ENCODE measurements around the gene POLR2L. TPM values are rescaled to one million over a fixed set of nuclear protein-coding genes. Genes with fewer than 3 reads are reported as not detected.

Gene POLR2L
- total and polyA plus RNA-seq, 4 donors = 34.7 to 160 (median 124) TPM

DNA sequence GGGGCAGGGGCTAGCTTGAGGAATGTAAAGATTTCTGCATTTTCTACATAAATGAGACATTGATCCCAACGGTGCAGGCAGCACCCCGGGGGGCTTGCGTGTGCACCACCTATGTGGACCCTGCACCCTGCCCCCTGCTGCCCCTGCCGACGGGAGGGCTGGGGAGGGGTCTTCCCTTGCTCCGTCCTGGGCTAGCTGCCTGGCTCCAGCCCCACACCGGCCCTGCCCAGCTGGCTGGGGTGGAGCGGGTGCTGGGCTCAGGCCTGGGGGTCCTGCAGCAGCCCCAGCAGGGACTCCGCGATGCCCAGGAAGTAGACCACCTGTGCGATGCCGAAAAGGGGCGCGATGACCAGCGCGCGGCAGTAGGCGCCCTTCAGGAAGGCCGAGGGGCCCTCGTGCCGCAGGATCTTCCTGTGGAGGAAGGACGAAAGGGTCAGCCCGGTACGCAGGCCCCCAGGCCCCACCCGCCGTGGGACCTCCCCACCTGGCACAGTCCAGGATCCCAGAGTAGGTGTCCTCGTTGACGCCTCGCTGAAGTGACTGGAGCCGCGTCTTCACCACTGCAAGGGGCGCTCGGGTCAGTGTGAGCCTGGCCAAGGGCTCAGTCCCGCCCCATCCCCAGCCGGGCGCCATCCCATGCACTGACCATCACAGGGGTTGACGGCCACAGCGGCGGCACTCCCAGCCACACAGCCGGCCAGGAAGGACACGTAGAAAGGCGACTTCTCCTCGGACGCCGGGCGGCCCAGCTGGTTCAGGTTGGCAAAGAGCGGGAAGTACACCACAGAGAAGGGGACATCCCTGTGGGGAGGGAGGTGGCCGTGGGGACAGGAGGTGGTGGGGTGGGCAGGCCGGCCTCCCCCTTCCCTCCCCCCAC lies 50.4 kb downstream of the POLR2L start:
- Histone ChIP-seq H3K36me3 (ENCODE audit: control insufficient read depth, insufficient read depth, low read length) (peaks cover 77% of the 10 kb centered on the region), H3K27me3 (ENCODE audit: control insufficient read depth, insufficient read depth, low read length) (peaks cover 3% of the 10 kb centered on the region), H3K4me1 (ENCODE audit: control insufficient read depth, insufficient read depth, low read length) (peaks cover 64% of the 10 kb centered on the region), H3K27ac (ENCODE audit: low read depth, low read length) (no peak overlapping the region), H3K9me3 (ENCODE audit: control insufficient read depth, insufficient read depth, low read length) (no peaks in the 10 kb centered on the region), H3K4me3 (ENCODE audit: low read depth, low read length) (no peak overlapping the region)
- DNase-seq (ENCODE audit: low read depth in 4 of 6, low spot score in 6 of 6) = no peak
- 90% methylated on average over 36 of the region's 49 CpGs for WGBS (ENCODE audit: insufficient coverage)

DNA sequence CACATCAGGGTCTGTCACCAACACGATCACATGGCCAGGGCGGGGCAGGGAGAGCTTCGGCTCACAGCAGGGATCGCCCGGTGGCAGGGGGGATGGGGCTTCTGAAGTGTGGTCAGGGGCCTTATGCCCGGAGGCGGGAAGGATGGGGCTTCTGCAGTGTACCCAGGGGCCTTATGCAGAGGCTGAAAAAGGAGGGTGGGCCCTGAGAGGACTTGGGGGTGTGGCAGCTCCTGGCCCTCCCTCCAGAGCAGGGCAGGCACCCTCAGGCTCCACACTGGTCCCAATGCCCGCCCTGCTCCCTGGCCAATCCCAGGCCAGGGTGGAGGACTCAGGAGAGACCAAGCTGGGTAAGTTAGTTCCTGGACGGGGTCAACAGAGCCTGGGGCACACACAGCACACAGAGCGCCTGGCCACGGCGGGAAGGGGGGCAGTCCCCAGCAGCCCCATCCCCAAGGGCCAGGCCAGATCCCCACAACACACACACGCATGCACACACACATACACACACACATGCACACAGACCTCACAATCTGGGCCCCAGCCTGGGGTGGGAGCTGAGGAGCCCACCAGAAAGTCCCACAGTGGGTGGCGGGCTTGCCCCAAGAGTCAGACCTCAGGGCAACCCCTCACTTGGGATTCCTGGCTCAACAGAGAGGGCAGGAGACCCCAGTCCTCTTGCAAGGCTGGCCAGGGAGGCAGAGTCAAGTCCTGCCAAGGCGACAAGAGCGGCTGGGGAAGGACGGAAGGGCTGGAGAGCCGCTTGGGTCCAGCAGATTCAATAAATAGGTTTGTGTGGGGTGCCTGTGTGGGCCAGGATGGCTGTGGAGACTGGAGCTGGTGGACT lies 51.4 kb downstream of the POLR2L start:
- Histone ChIP-seq H3K27ac (ENCODE audit: low read depth, low read length) (no peak overlapping the region), H3K4me3 (ENCODE audit: low read depth, low read length) (no peak overlapping the region)
- DNase-seq (ENCODE audit: low read depth in 4 of 6, low spot score in 6 of 6) = no peak

DNA sequence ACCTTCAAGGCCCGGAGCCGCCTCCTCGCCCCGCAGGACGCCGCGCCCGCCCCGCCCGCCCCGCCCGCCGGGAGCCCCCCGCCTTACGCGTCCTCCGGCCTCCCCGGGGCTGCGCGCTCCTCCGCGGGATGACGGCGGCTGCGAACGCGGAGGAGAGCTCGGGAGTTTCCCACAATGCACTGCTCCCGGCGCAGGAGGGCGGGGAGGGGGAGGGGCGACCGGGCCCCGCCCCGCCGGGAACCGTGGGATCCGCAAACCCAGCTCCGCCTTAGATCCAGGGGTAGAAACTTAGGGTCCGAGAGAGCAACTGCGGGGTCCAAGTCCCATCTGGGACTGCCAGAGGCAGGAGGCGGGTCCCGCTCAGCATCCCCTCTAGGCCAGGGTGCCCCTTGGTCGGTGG lies 52.4 kb downstream of the POLR2L start, which contains the start of gene CEND1:
Gene CEND1, minus strand, starts transcription at position 148 of the 400 bp plus-strand sequence. CDS start 1,514 bp downstream, outside the sequence.
- peak within 1 kb of the TSS; percentile 25 for H3K27ac ChIP-seq (ENCODE audit: low read depth, low read length)
- DNase-seq (ENCODE audit: low read depth in 4 of 6, low spot score in 6 of 6) = peak in 2 of 6 donors; percentile 91 to 92
- H3K27me3 ChIP-seq (ENCODE audit: control insufficient read depth, insufficient read depth, low read length) = peaks cover 3% of the 10 kb centered on the region
- H3K4me1 ChIP-seq (ENCODE audit: control insufficient read depth, insufficient read depth, low read length) = peaks cover 45% of the 10 kb centered on the region
- peaks cover 79% of the 10 kb centered on the region for H3K36me3 ChIP-seq (ENCODE audit: control insufficient read depth, insufficient read depth, low read length)
- H3K9me3 ChIP-seq (ENCODE audit: control insufficient read depth, insufficient read depth, low read length) = no peaks in the 10 kb centered on the region
- peak within 1 kb of the TSS; percentile 39 for H3K4me3 ChIP-seq (ENCODE audit: low read depth, low read length)
- WGBS (ENCODE audit: insufficient coverage) = 2% methylated on average over 38 of the region's 44 CpGs

More for the DNA sequence above, 51.4 kb downstream of the POLR2L start:
- Histone ChIP-seq H3K27me3 (ENCODE audit: control insufficient read depth, insufficient read depth, low read length) (peaks cover 3% of the 10 kb centered on the region), H3K4me1 (ENCODE audit: control insufficient read depth, insufficient read depth, low read length) (peaks cover 55% of the 10 kb centered on the region), H3K9me3 (ENCODE audit: control insufficient read depth, insufficient read depth, low read length) (no peaks in the 10 kb centered on the region), H3K36me3 (ENCODE audit: control insufficient read depth, insufficient read depth, low read length) (peaks cover 83% of the 10 kb centered on the region)
- 54% methylated on average over 18 of the region's 18 CpGs for WGBS (ENCODE audit: insufficient coverage)

Small RNA genes lying within 50 kb of the gene (small RNA-seq; reads per million reads assigned to genes)
- not detected for gene SNORA52 (ENCODE audit: low replicate concordance)

Other genes starting within 250 kb of the POLR2L start
- gene IRF7, start 226.6 kb downstream of the POLR2L start, total RNA-seq = 10 to 100 TPM in 1 of 2 donors, 1 to 10 TPM in 1; 3.9 to 16.8 TPM
- 10 to 100 TPM; 10.4 to 17.1 TPM for gene IRF7, start 226.6 kb downstream of the POLR2L start, polyA plus RNA-seq (ENCODE audit: insufficient read length in 2 of 2)
- 1 to 10 TPM in 1 of 2 donors, not detected in 1; 2.5 TPM for gene CDHR5, start 217.6 kb downstream of the POLR2L start, total RNA-seq
- gene CDHR5, start 217.6 kb downstream of the POLR2L start, polyA plus RNA-seq (ENCODE audit: insufficient read length in 2 of 2) = 1 to 10 TPM in 1 of 2 donors, under 1 TPM in 1; 0.71 to 1.5 TPM
- gene SCT, start 215.3 kb downstream of the POLR2L start, total RNA-seq = under 1 TPM in 1 of 2 donors, not detected in 1; 0.88 TPM
- gene SCT, start 215.3 kb downstream of the POLR2L start, polyA plus RNA-seq (ENCODE audit: insufficient read length in 2 of 2) = 1 to 10 TPM in 1 of 2 donors, not detected in 1; 1.4 TPM
- gene DRD4, start 205.3 kb downstream of the POLR2L start, total RNA-seq = under 1 TPM in 1 of 2 donors, not detected in 1; 0.72 TPM
- 1 to 10 TPM; 5.4 to 5.6 TPM for gene DRD4, start 205.3 kb downstream of the POLR2L start, polyA plus RNA-seq (ENCODE audit: insufficient read length in 2 of 2)
- gene DEAF1, start 147.3 kb downstream of the POLR2L start, total RNA-seq = 10 to 100 TPM; 45.3 to 77.8 TPM
- gene DEAF1, start 147.3 kb downstream of the POLR2L start, polyA plus RNA-seq (ENCODE audit: insufficient read length in 2 of 2) = 100 to 1,000 TPM; 230 to 242 TPM
- gene TMEM80, start 146.7 kb downstream of the POLR2L start, total RNA-seq = 10 to 100 TPM; 10.0 to 20.1 TPM
- 10 to 100 TPM; 25.8 to 38.9 TPM for gene TMEM80, start 146.7 kb downstream of the POLR2L start, polyA plus RNA-seq (ENCODE audit: insufficient read length in 2 of 2)
- 1 to 10 TPM; 4.5 to 8.6 TPM for gene EPS8L2, start 136.3 kb downstream of the POLR2L start, total RNA-seq
- gene EPS8L2, start 136.3 kb downstream of the POLR2L start, polyA plus RNA-seq (ENCODE audit: insufficient read length in 2 of 2) = 10 to 100 TPM; 11.3 to 15.1 TPM
- 100 to 1,000 TPM; 104 to 124 TPM for gene TALDO1, start 95.1 kb downstream of the POLR2L start, total RNA-seq
- gene TALDO1, start 95.1 kb downstream of the POLR2L start, polyA plus RNA-seq (ENCODE audit: insufficient read length in 2 of 2) = 100 to 1,000 TPM; 158 to 160 TPM
- gene GATD1, start 65.0 kb downstream of the POLR2L start, total RNA-seq = 10 to 100 TPM; 22.8 to 44.4 TPM
- 100 to 1,000 TPM in 1 of 2 donors, 10 to 100 TPM in 1; 97.4 to 133 TPM for gene GATD1, start 65.0 kb downstream of the POLR2L start, polyA plus RNA-seq (ENCODE audit: insufficient read length in 2 of 2)
- gene CEND1, start 52.4 kb downstream of the POLR2L start, total RNA-seq = 10 to 100 TPM; 13.0 to 23.4 TPM
- 100 to 1,000 TPM; 162 to 176 TPM for gene CEND1, start 52.4 kb downstream of the POLR2L start, polyA plus RNA-seq (ENCODE audit: insufficient read length in 2 of 2)
- 10 to 100 TPM; 17.5 to 17.6 TPM for gene SLC25A22, start 44.2 kb downstream of the POLR2L start, total RNA-seq
- gene SLC25A22, start 44.2 kb downstream of the POLR2L start, polyA plus RNA-seq (ENCODE audit: insufficient read length in 2 of 2) = 10 to 100 TPM; 55.0 to 69.2 TPM
- 1 to 10 TPM; 5.4 to 8.9 TPM for gene PIDD1, start 37.3 kb downstream of the POLR2L start, total RNA-seq
- gene PIDD1, start 37.3 kb downstream of the POLR2L start, polyA plus RNA-seq (ENCODE audit: insufficient read length in 2 of 2) = 10 to 100 TPM; 21.2 to 28.9 TPM
- gene RPLP2, start 32.6 kb downstream of the POLR2L start, total RNA-seq = 1,000 to 10,000 TPM in 1 of 2 donors, 100 to 1,000 TPM in 1; 139 to 1,150 TPM
- 100 to 1,000 TPM; 862 to 919 TPM for gene RPLP2, start 32.6 kb downstream of the POLR2L start, polyA plus RNA-seq (ENCODE audit: insufficient read length in 2 of 2)
- gene PNPLA2, start 23.6 kb downstream of the POLR2L start, total RNA-seq = 10 to 100 TPM in 1 of 2 donors, 1 to 10 TPM in 1; 9.1 to 18.2 TPM
- 10 to 100 TPM; 38.8 to 49.9 TPM for gene PNPLA2, start 23.6 kb downstream of the POLR2L start, polyA plus RNA-seq (ENCODE audit: insufficient read length in 2 of 2)
- gene CRACR2B, start 14.6 kb downstream of the POLR2L start, total RNA-seq = 1 to 10 TPM; 2.4 to 9.4 TPM
- 10 to 100 TPM in 1 of 2 donors, 1 to 10 TPM in 1; 7.4 to 12.1 TPM for gene CRACR2B, start 14.6 kb downstream of the POLR2L start, polyA plus RNA-seq (ENCODE audit: insufficient read length in 2 of 2)
- 100 to 1,000 TPM in 1 of 2 donors, 10 to 100 TPM in 1; 71.8 to 185 TPM for gene CD151, start 9.6 kb downstream of the POLR2L start, total RNA-seq
- 100 to 1,000 TPM in 1 of 2 donors, 10 to 100 TPM in 1; 95.4 to 134 TPM for gene CD151, start 9.6 kb downstream of the POLR2L start, polyA plus RNA-seq (ENCODE audit: insufficient read length in 2 of 2)
- 100 to 1,000 TPM in 1 of 2 donors, 10 to 100 TPM in 1; 27.2 to 151 TPM for gene TSPAN4, start 323 bp upstream of the POLR2L start, total RNA-seq
- 10 to 100 TPM; 57.4 to 99.8 TPM for gene TSPAN4, start 323 bp upstream of the POLR2L start, polyA plus RNA-seq (ENCODE audit: insufficient read length in 2 of 2)
- gene CHID1, start 68.3 kb upstream of the POLR2L start, total RNA-seq = 10 to 100 TPM; 36.1 to 63.0 TPM
- 100 to 1,000 TPM in 1 of 2 donors, 10 to 100 TPM in 1; 98.8 to 105 TPM for gene CHID1, start 68.3 kb upstream of the POLR2L start, polyA plus RNA-seq (ENCODE audit: insufficient read length in 2 of 2)
- gene AP2A2, start 83.3 kb upstream of the POLR2L start, total RNA-seq = 10 to 100 TPM; 46.4 to 55.3 TPM
- 100 to 1,000 TPM; 109 to 132 TPM for gene AP2A2, start 83.3 kb upstream of the POLR2L start, polyA plus RNA-seq (ENCODE audit: insufficient read length in 2 of 2)
- gene MUC6, start 194.2 kb upstream of the POLR2L start, total RNA-seq = not detected
- gene MUC6, start 194.2 kb upstream of the POLR2L start, polyA plus RNA-seq (ENCODE audit: insufficient read length in 2 of 2) = 1 to 10 TPM; 1.3 to 2.2 TPM
- gene MUC2, start 232.3 kb upstream of the POLR2L start, total RNA-seq = not detected
- gene MUC2, start 232.3 kb upstream of the POLR2L start, polyA plus RNA-seq (ENCODE audit: insufficient read length in 2 of 2) = not detected

Data from spinal cord (tissue), 10 donors.